GM04504 (cell line): ENCODE measurements around the gene FER.
"Not testable (repeated sequence)": the region's sequence is repeated elsewhere in the genome, so short reads cannot be mapped to it uniquely, and the experiment has no call there.

Experiments used
- DNase-seq: peaks from one replicate; pipeline ENCODE4 v3.0.0-alpha.2; 2012; ENCODE audit warnings: low read depth

Gene FER

GRCh38 chr5:108747111-108747773 is 455 bp upstream of the FER start:
- DNase-seq = no peak

- DNase-seq = peak; percentile 97
These were observed 867 bp downstream of the FER start for GRCh38 chr5:108748401-108749127.

GRCh38 chr5:108749128-108749861 is 1.6 kb downstream of the FER start:
- no peak for DNase-seq

GRCh38 chr5:108753331-108753730 is 5.6 kb downstream of the FER start:
- no peak for DNase-seq

- peak; percentile 32 for DNase-seq
These were observed 6.2 kb downstream of the FER start for GRCh38 chr5:108753877-108754276.

- no peak for DNase-seq
These were observed 12.8 kb downstream of the FER start for GRCh38 chr5:108760512-108760911.

- DNase-seq = no peak
These were observed 15.0 kb downstream of the FER start for GRCh38 chr5:108762660-108763059.

GRCh38 chr5:108763222-108763916 is 15.7 kb downstream of the FER start:
- no peak for DNase-seq

- no peak for DNase-seq
These were observed 17.9 kb downstream of the FER start for GRCh38 chr5:108765647-108766046.

GRCh38 chr5:108766916-108767315 is 19.2 kb downstream of the FER start:
- not testable (repeated sequence) for DNase-seq

GRCh38 chr5:108769352-108769751 is 21.7 kb downstream of the FER start:
- no peak for DNase-seq

- no peak for DNase-seq
These were observed 24.9 kb downstream of the FER start for GRCh38 chr5:108772626-108773025.

GRCh38 chr5:108773330-108773729 is 25.6 kb downstream of the FER start:
- no peak for DNase-seq

GRCh38 chr5:108774079-108774478 is 26.4 kb downstream of the FER start:
- not testable (repeated sequence) for DNase-seq

GRCh38 chr5:108777582-108777981 is 29.9 kb downstream of the FER start:
- not testable (repeated sequence) for DNase-seq

GRCh38 chr5:108784577-108784976 is 36.9 kb downstream of the FER start:
- DNase-seq = not testable (repeated sequence)

GRCh38 chr5:108786806-108787483 is 39.2 kb downstream of the FER start:
- DNase-seq = no peak

GRCh38 chr5:108788142-108788541 is 40.4 kb downstream of the FER start:
- DNase-seq = no peak

GRCh38 chr5:108793207-108793606 is 45.5 kb downstream of the FER start:
- DNase-seq = no peak

- not testable (repeated sequence) for DNase-seq
These were observed 46.7 kb downstream of the FER start for GRCh38 chr5:108794349-108794748.

- DNase-seq = no peak
These were observed 49.7 kb downstream of the FER start for GRCh38 chr5:108797396-108797795.

- no peak for DNase-seq
These were observed 50.3 kb downstream of the FER start for GRCh38 chr5:108797986-108798385.
